ENCODE results near the gene HJV. TPM values are rescaled to one million over a fixed set of nuclear protein-coding genes. Genes with fewer than 3 reads are reported as not detected.

Gene HJV
- total and polyA plus RNA-seq, 2 of the 13 experiments (the other 11 are each of a cell fraction or from before 2014, with no cell fraction given) = 0.18 TPM; not detected in 1

GRCh38 chr1:145977486-145978470, 43.8 kb downstream of the HJV start (continued):
- TF ChIP-seq RERE (CRISPR knock-in tag; IDR thresholded peaks at IDR 0.05; ENCODE audit: low read depth) (no peak), RBM22 (optimal IDR thresholded peaks at IDR 0.05; ENCODE audit: low read length) (no peak), YEATS4 (CRISPR knock-in tag; IDR thresholded peaks at IDR 0.05; ENCODE audit: borderline replicate concordance) (no peak), RFX1 (IDR thresholded peaks at IDR 0.05) (no peak), FOXM1 (CRISPR knock-in tag; IDR thresholded peaks at IDR 0.05) (no peak), LCORL (IDR thresholded peaks at IDR 0.05) (no peak), LCORL (CRISPR knock-in tag; IDR thresholded peaks at IDR 0.05) (0 out of 2 replicates have a peak, but pooled peaks have one; percentile 1), REPIN1 (CRISPR knock-in tag; IDR thresholded peaks at IDR 0.05; ENCODE audit: borderline replicate concordance, low read depth) (no peak), TGIF2 (CRISPR knock-in tag; IDR thresholded peaks at IDR 0.05) (no peak), ZNF83 (CRISPR knock-in tag; IDR thresholded peaks at IDR 0.05; ENCODE audit: borderline replicate concordance) (no peak), ZNF331 (CRISPR knock-in tag; IDR thresholded peaks at IDR 0.05) (0 out of 2 replicates have a peak, but pooled peaks have one; percentile 35), ERF (CRISPR knock-in tag; IDR thresholded peaks at IDR 0.05) (peak; percentile 40; the same call in 1 of the 2 replicates), NR2F1 (CRISPR knock-in tag; IDR thresholded peaks at IDR 0.05) (no peak), ZFY (CRISPR knock-in tag; IDR thresholded peaks at IDR 0.05) (no peak), ZNF33A (CRISPR knock-in tag; IDR thresholded peaks at IDR 0.05; ENCODE audit: borderline replicate concordance) (no peak), RAD51 (IDR thresholded peaks at IDR 0.05; ENCODE audit: borderline replicate concordance) (no peak), GMEB1 (CRISPR knock-in tag; IDR thresholded peaks at IDR 0.05; ENCODE audit: borderline replicate concordance) (no peak), CREB3 (CRISPR knock-in tag; IDR thresholded peaks at IDR 0.05) (no peak), EEA1 (CRISPR knock-in tag; IDR thresholded peaks at IDR 0.05; ENCODE audit: borderline replicate concordance) (no peak), SMAD3 (CRISPR knock-in tag; IDR thresholded peaks at IDR 0.05) (0 out of 2 replicates have a peak, but pooled peaks have one; percentile 35)
